GM13977 (cell line): ENCODE results near the gene PYGL.

Experiments used
- DNase-seq: peaks from one replicate; pipeline ENCODE4 v3.0.0; 2012; ENCODE audit warnings: low spot score
- CTCF ChIP-seq: IDR thresholded peaks from 2 replicates; pipeline ENCODE4 v1.5.1; 2012; ENCODE audit warnings: mild to moderate bottlenecking, control low read depth; ENCODE audit not compliant: insufficient read depth; ENCODE audit errors: extremely low read depth, missing control alignments
- in situ Hi-C: fragments of 300-500 bp; cut with MboI; formaldehyde crosslinking; loops from one replicate; pipeline ENCODE4 v1.12.0; 2022; ENCODE audit warnings: low sequenced_read_pairs, low pct_unique_long_range_greater_than_20kb, mixed read lengths, inconsistent platforms; ENCODE audit not compliant: unreplicated experiment

The PYGL gene

GRCh38 chr14:50871914-50872732, 72.2 kb downstream of the PYGL start, which contains the start of gene ABHD12B:
TSS of gene ABHD12B (plus strand) at chr14:50872053. CDS start at chr14:50872175, 122 bp downstream.
- DNase-seq = no peak
- TF ChIP-seq CTCF = no peak
- in situ Hi-C loops = loop anchor here (25.0 kb wide), 1 partner anchor 285 kb away; no protein-coding TSS in a partner anchor

DNA sequence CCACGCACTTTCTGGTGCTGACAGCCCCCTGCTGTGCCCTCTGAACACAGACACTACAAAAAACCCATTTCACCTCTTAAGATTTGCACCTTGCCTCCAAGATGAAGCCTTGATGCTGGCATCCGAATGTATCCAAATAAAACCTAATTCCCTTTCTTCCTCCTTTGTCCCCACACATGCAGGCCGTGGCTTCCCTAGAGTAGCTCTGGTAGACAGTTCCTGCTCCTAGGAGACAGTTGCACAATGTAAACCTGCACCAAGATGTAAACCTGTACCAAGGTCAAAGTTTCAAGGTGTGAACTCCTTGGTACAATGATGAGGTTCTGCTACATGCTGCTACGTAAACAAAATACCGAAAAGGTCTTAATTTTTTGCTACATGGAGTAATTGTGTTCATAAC, 73.1 kb downstream of the PYGL start:
- no peak for TF ChIP-seq CTCF
- DNase-seq = no peak
- in situ Hi-C loops = loop anchor here (25.0 kb wide), 1 partner anchor 284 kb away; no protein-coding TSS in a partner anchor

GRCh38 chr14:50865391-50866076, 78.7 kb downstream of the PYGL start:
- in situ Hi-C loops = loop anchor here (25.0 kb wide), 1 partner anchor 278 kb away; no protein-coding TSS in a partner anchor
- TF ChIP-seq CTCF = no peak
- no peak for DNase-seq

DNA sequence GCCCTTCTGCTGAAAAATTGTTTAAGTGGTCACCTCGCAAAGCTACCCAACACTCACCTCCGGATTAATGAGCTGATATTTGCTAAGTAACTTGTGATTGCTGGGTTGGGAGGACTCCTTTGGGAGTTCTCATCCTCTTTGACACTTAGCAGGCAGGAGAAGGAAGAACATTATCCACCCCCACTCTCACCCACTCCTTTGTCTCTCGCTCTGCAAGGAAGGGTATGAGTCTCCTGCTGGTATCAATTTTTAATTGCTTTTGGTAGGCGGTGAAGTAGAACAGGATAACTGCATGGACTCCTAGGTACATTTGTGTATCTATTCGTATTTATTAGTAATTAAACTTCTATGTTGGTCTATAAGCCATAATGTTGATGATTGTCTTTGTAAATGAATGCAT, 79.3 kb downstream of the PYGL start:
- DNase-seq = no peak
- in situ Hi-C loops = loop anchor here (25.0 kb wide), 1 partner anchor 278 kb away; no protein-coding TSS in a partner anchor
- no peak for TF ChIP-seq CTCF

- TF ChIP-seq CTCF = no peak
- no peak for DNase-seq
- in situ Hi-C loops = loop anchor here (25.0 kb wide), 1 partner anchor 277 kb away; no protein-coding TSS in a partner anchor
These were observed 80.0 kb downstream of the PYGL start for GRCh38 chr14:50864237-50864636.

GRCh38 chr14:50862036-50862570, 82.2 kb downstream of the PYGL start:
- TF ChIP-seq CTCF = no peak
- no peak for DNase-seq
- in situ Hi-C loops = loop anchor here (25.0 kb wide), 1 partner anchor 275 kb away; no protein-coding TSS in a partner anchor
